ENCODE data around the gene ITGB6.

ITGB6 gene

GRCh38 chr2:160091381-160091780 is 108.7 kb downstream of the ITGB6 start:
- DNase-seq, result no peak
- POLR2A ChIA-PET, result no interaction called here
- CTCF ChIA-PET, result interaction anchor here (0.8 to 1.9 kb wide), 3 partner anchors 10 to 18 kb away, joined by 3 to 6 read pairs (median 3); no protein-coding TSS in a partner anchor
- H3K9me3 ChIP-seq (ENCODE audit: control extremely low read depth in 1 of 5, control insufficient read depth in 4 of 5, insufficient read depth in 2 of 5, low read depth in 1 of 5, low read length in 4 of 5), result peaks cover 1 to 50% (median 26%) of the 10 kb centered on the region in 5 experiments
- no peaks in the 10 kb centered on the region for H3K4me1 ChIP-seq (ENCODE audit: control extremely low read depth in 1 of 4, control insufficient read depth in 4 of 4, insufficient read depth in 4 of 4, low read length in 3 of 4)
- no peak overlapping the region for H3K4me3 ChIP-seq (ENCODE audit: control insufficient read depth in 1 of 7, extremely low read depth in 1 of 7, insufficient read depth in 4 of 7, low read depth in 2 of 7, low read length in 6 of 7)
- H3K36me3 ChIP-seq (ENCODE audit: control insufficient read depth in 4 of 4, insufficient read depth in 4 of 4, low read length in 3 of 4), result no peaks in the 10 kb centered on the region
- no peaks in the 10 kb centered on the region for H3K27me3 ChIP-seq (replicated peaks in 2 of 5; ENCODE audit: control insufficient read depth in 4 of 5, insufficient read depth in 5 of 5, low read length in 4 of 5)
- H3K27ac ChIP-seq (ENCODE audit: insufficient read depth in 1 of 2, low read depth in 1 of 2, low read length in 2 of 2, poor library complexity in 1 of 2, severe bottlenecking in 2 of 2), result no peak overlapping the region

- 82% methylated on average over 3 of the region's 4 CpGs for WGBS (ENCODE audit: insufficient coverage)
- no peaks in the 10 kb centered on the region for H3K27me3 ChIP-seq (replicated peaks in 2 of 5; ENCODE audit: control insufficient read depth in 4 of 5, insufficient read depth in 5 of 5, low read length in 4 of 5)
- CTCF ChIA-PET, result interaction anchor here (1.0 kb wide), 1 partner anchor 10 kb away, joined by 3 read pairs; no protein-coding TSS in a partner anchor
- DNase-seq, result peak in 2 of 3 donors; percentile 30 to 47
- H3K4me1 ChIP-seq (ENCODE audit: control extremely low read depth in 1 of 4, control insufficient read depth in 4 of 4, insufficient read depth in 4 of 4, low read length in 3 of 4), result no peaks in the 10 kb centered on the region
- no peak overlapping the region for H3K27ac ChIP-seq (ENCODE audit: insufficient read depth in 1 of 2, low read depth in 1 of 2, low read length in 2 of 2, poor library complexity in 1 of 2, severe bottlenecking in 2 of 2)
- H3K4me3 ChIP-seq (ENCODE audit: control insufficient read depth in 1 of 7, extremely low read depth in 1 of 7, insufficient read depth in 4 of 7, low read depth in 2 of 7, low read length in 6 of 7), result peak overlapping the region in 1 of 7 experiments; percentile 8
- peaks cover 1 to 72% (median 42%) of the 10 kb centered on the region in 5 experiments for H3K9me3 ChIP-seq (ENCODE audit: control extremely low read depth in 1 of 5, control insufficient read depth in 4 of 5, insufficient read depth in 2 of 5, low read depth in 1 of 5, low read length in 4 of 5)
- no peaks in the 10 kb centered on the region for H3K36me3 ChIP-seq (ENCODE audit: control insufficient read depth in 4 of 4, insufficient read depth in 4 of 4, low read length in 3 of 4)
- POLR2A ChIA-PET, result no interaction called here
Observed at GRCh38 chr2:160087854-160088745, 112.0 kb downstream of the ITGB6 start.

- ChIA-PET CTCF (interaction anchor here (0.6 to 2.3 kb wide), 3 partner anchors 9 to 123 kb away, joined by 3 to 7 read pairs (median 3); no protein-coding TSS in a partner anchor), POLR2A (no interaction called here)
- WGBS (ENCODE audit: insufficient coverage), result no CpG with 5 or more reads among the region's 3 CpGs
- H3K4me1 ChIP-seq (ENCODE audit: control extremely low read depth in 1 of 4, control insufficient read depth in 4 of 4, insufficient read depth in 4 of 4, low read length in 3 of 4), result no peaks in the 10 kb centered on the region
- no peak for DNase-seq
- no peak overlapping the region for H3K4me3 ChIP-seq (ENCODE audit: control insufficient read depth in 1 of 7, extremely low read depth in 1 of 7, insufficient read depth in 4 of 7, low read depth in 2 of 7, low read length in 6 of 7)
- no peaks in the 10 kb centered on the region for H3K27me3 ChIP-seq (replicated peaks in 2 of 5; ENCODE audit: control insufficient read depth in 4 of 5, insufficient read depth in 5 of 5, low read length in 4 of 5)
- H3K27ac ChIP-seq (ENCODE audit: insufficient read depth in 1 of 2, low read depth in 1 of 2, low read length in 2 of 2, poor library complexity in 1 of 2, severe bottlenecking in 2 of 2), result no peak overlapping the region
- peaks cover 1 to 70% (median 32%) of the 10 kb centered on the region in 5 experiments for H3K9me3 ChIP-seq (ENCODE audit: control extremely low read depth in 1 of 5, control insufficient read depth in 4 of 5, insufficient read depth in 2 of 5, low read depth in 1 of 5, low read length in 4 of 5)
- H3K36me3 ChIP-seq (ENCODE audit: control insufficient read depth in 4 of 4, insufficient read depth in 4 of 4, low read length in 3 of 4), result no peaks in the 10 kb centered on the region
Observed at GRCh38 chr2:160085662-160086061, 114.4 kb downstream of the ITGB6 start.

- peaks cover 0 to 25% (median 3%) of the 10 kb centered on the region in 5 experiments for H3K9me3 ChIP-seq (ENCODE audit: control extremely low read depth in 1 of 5, control insufficient read depth in 4 of 5, insufficient read depth in 2 of 5, low read depth in 1 of 5, low read length in 4 of 5)
- DNase-seq, result no peak
- H3K36me3 ChIP-seq (ENCODE audit: control insufficient read depth in 4 of 4, insufficient read depth in 4 of 4, low read length in 3 of 4), result no peaks in the 10 kb centered on the region
- WGBS (ENCODE audit: insufficient coverage), result 100% methylated on average over 1 of the region's 4 CpGs
- ChIA-PET POLR2A (no interaction called here), CTCF (interaction anchor here (0.6 to 2.3 kb wide), 6 partner anchors 8 to 32 kb away, joined by 3 to 7 read pairs (median 4); no protein-coding TSS in a partner anchor)
- peaks cover 12 to 17% (median 15%) of the 10 kb centered on the region in 4 experiments for H3K4me1 ChIP-seq (ENCODE audit: control extremely low read depth in 1 of 4, control insufficient read depth in 4 of 4, insufficient read depth in 4 of 4, low read length in 3 of 4)
- no peak overlapping the region for H3K4me3 ChIP-seq (ENCODE audit: control insufficient read depth in 1 of 7, extremely low read depth in 1 of 7, insufficient read depth in 4 of 7, low read depth in 2 of 7, low read length in 6 of 7)
- H3K27me3 ChIP-seq (replicated peaks in 2 of 5; ENCODE audit: control insufficient read depth in 4 of 5, insufficient read depth in 5 of 5, low read length in 4 of 5), result no peaks in the 10 kb centered on the region
- H3K27ac ChIP-seq (ENCODE audit: insufficient read depth in 1 of 2, low read depth in 1 of 2, low read length in 2 of 2, poor library complexity in 1 of 2, severe bottlenecking in 2 of 2), result no peak overlapping the region
Observed at GRCh38 chr2:160077912-160078810, 121.9 kb downstream of the ITGB6 start.

GRCh38 chr2:160076914-160077313 is 123.2 kb downstream of the ITGB6 start:
- peaks cover 0 to 18% (median 3%) of the 10 kb centered on the region in 5 experiments for H3K9me3 ChIP-seq (ENCODE audit: control extremely low read depth in 1 of 5, control insufficient read depth in 4 of 5, insufficient read depth in 2 of 5, low read depth in 1 of 5, low read length in 4 of 5)
- peak; percentile 67 to 97 (median 96) for DNase-seq
- no peaks in the 10 kb centered on the region for H3K27me3 ChIP-seq (replicated peaks in 2 of 5; ENCODE audit: control insufficient read depth in 4 of 5, insufficient read depth in 5 of 5, low read length in 4 of 5)
- H3K36me3 ChIP-seq (ENCODE audit: control insufficient read depth in 4 of 4, insufficient read depth in 4 of 4, low read length in 3 of 4), result no peaks in the 10 kb centered on the region
- peak overlapping the region in 1 of 2 experiments; percentile 72 for H3K27ac ChIP-seq (ENCODE audit: insufficient read depth in 1 of 2, low read depth in 1 of 2, low read length in 2 of 2, poor library complexity in 1 of 2, severe bottlenecking in 2 of 2)
- H3K4me1 ChIP-seq (ENCODE audit: control extremely low read depth in 1 of 4, control insufficient read depth in 4 of 4, insufficient read depth in 4 of 4, low read length in 3 of 4), result peaks cover 12 to 17% (median 15%) of the 10 kb centered on the region in 4 experiments
- ChIA-PET POLR2A (no interaction called here), CTCF (interaction anchor here (1.0 to 2.3 kb wide), 3 partner anchors 9 to 27 kb away, joined by 3 to 7 read pairs (median 4); no protein-coding TSS in a partner anchor)
- H3K4me3 ChIP-seq (ENCODE audit: control insufficient read depth in 1 of 7, extremely low read depth in 1 of 7, insufficient read depth in 4 of 7, low read depth in 2 of 7, low read length in 6 of 7), result peak overlapping the region in 2 of 7 experiments; percentile 34 to 42
- WGBS (ENCODE audit: insufficient coverage), result 2% methylated on average over 4 of the region's 4 CpGs

- Histone ChIP-seq H3K36me3 (ENCODE audit: control insufficient read depth in 4 of 4, insufficient read depth in 4 of 4, low read length in 3 of 4) (no peaks in the 10 kb centered on the region), H3K4me3 (ENCODE audit: control insufficient read depth in 1 of 7, extremely low read depth in 1 of 7, insufficient read depth in 4 of 7, low read depth in 2 of 7, low read length in 6 of 7) (peak overlapping the region in 1 of 7 experiments; percentile 42), H3K27me3 (replicated peaks in 2 of 5; ENCODE audit: control insufficient read depth in 4 of 5, insufficient read depth in 5 of 5, low read length in 4 of 5) (no peaks in the 10 kb centered on the region), H3K9me3 (ENCODE audit: control extremely low read depth in 1 of 5, control insufficient read depth in 4 of 5, insufficient read depth in 2 of 5, low read depth in 1 of 5, low read length in 4 of 5) (peaks cover 0 to 15% (median 3%) of the 10 kb centered on the region in 5 experiments), H3K4me1 (ENCODE audit: control extremely low read depth in 1 of 4, control insufficient read depth in 4 of 4, insufficient read depth in 4 of 4, low read length in 3 of 4) (peaks cover 12 to 17% (median 15%) of the 10 kb centered on the region in 4 experiments), H3K27ac (ENCODE audit: insufficient read depth in 1 of 2, low read depth in 1 of 2, low read length in 2 of 2, poor library complexity in 1 of 2, severe bottlenecking in 2 of 2) (no peak overlapping the region)
- DNase-seq, result no peak
- CTCF ChIA-PET, result interaction anchor here (1.0 to 2.3 kb wide), 5 partner anchors 8 to 26 kb away, joined by 3 to 7 read pairs (median 3); no protein-coding TSS in a partner anchor
- WGBS (ENCODE audit: insufficient coverage), result no CpG with 5 or more reads among the region's 2 CpGs
- POLR2A ChIA-PET, result no interaction called here
Observed at GRCh38 chr2:160076241-160076640, 123.8 kb downstream of the ITGB6 start.

Measured in common myeloid progenitor, CD34-positive (primary cell).